ENCODE results near the gene MEF2C. TPM values are rescaled to one million over a fixed set of nuclear protein-coding genes. Genes with fewer than 3 reads are reported as not detected.
"Not testable (repeated sequence)": the region's sequence is repeated elsewhere in the genome, so short reads cannot be mapped to it uniquely, and the experiment has no call there.

Gene MEF2C
- total and polyA plus RNA-seq, 11 donors = 15.5 to 98.5 (median 56.2) TPM

- Histone ChIP-seq H3K27ac (no peak overlapping the region), H3K4me1 (peaks cover 0 to 6% (median 0%) of the 10 kb centered on the region in 12 donors), H3K27me3 (no peaks in the 10 kb centered on the region), H3K9me3 (no peaks in the 10 kb centered on the region), H3K4me3 (no peak overlapping the region), H3K36me3 (no peaks in the 10 kb centered on the region)
- ATAC-seq (no peak), DNase-seq (no peak)
- 58 to 72% (median 67%) methylated on average over 7 of the region's 7 CpGs for WGBS, 4 donors
- intact Hi-C loops (cut with DNase I) = loop anchor here in 1 of 10 donors (2.0 kb wide), 1 partner anchor 28 kb away; no protein-coding TSS in a partner anchor
- TF ChIP-seq CTCF (IDR thresholded peaks at IDR 0.05) (no peak), POLR2A (IDR thresholded peaks at IDR 0.05) (no peak)
These were observed 43.8 kb upstream of the MEF2C start for GRCh38 chr5:88926774-88927173.

GRCh38 chr5:88925692-88926490 is 42.9 kb upstream of the MEF2C start:
- no peak for DNase-seq
- no peak for TF ChIP-seq POLR2A (IDR thresholded peaks at IDR 0.05)
- no peak for TF ChIP-seq CTCF (IDR thresholded peaks at IDR 0.05)
- intact Hi-C loops (cut with DNase I) = loop anchor here in 1 of 10 donors (2.0 kb wide), 1 partner anchor 27 kb away; no protein-coding TSS in a partner anchor
- Histone ChIP-seq H3K4me3 (no peak overlapping the region), H3K4me1 (peaks cover 0 to 6% (median 0%) of the 10 kb centered on the region in 12 donors), H3K36me3 (no peaks in the 10 kb centered on the region), H3K9me3 (no peaks in the 10 kb centered on the region), H3K27ac (no peak overlapping the region), H3K27me3 (no peaks in the 10 kb centered on the region)
- 65 to 71% (median 67%) methylated on average over 2 of the region's 2 CpGs for whole genome bisulfite sequencing, 4 donors
- no peak for ATAC-seq

GRCh38 chr5:88924330-88924657 is 41.3 kb upstream of the MEF2C start:
- peaks cover 0 to 7% (median 0%) of the 10 kb centered on the region in 12 donors for H3K9me3 ChIP-seq
- intact Hi-C loops (cut with DNase I) = no loop called here
- peaks cover 0 to 5% (median 0%) of the 10 kb centered on the region in 12 donors for H3K4me1 ChIP-seq
- ATAC-seq = no peak
- H3K4me3 ChIP-seq = no peak overlapping the region
- no peak overlapping the region for H3K27ac ChIP-seq
- H3K36me3 ChIP-seq = no peaks in the 10 kb centered on the region
- no peaks in the 10 kb centered on the region for H3K27me3 ChIP-seq
- no peak for DNase-seq
- WGBS, 4 donors = 88 to 91% (median 90%) methylated on average over 3 of the region's 3 CpGs
- TF ChIP-seq CTCF (IDR thresholded peaks at IDR 0.05) = no peak
- TF ChIP-seq POLR2A (IDR thresholded peaks at IDR 0.05) = no peak

- TF ChIP-seq POLR2A (IDR thresholded peaks at IDR 0.05) (no peak), CTCF (IDR thresholded peaks at IDR 0.05) (no peak)
- DNase-seq (no peak), ATAC-seq (no peak)
- Histone ChIP-seq H3K36me3 (no peaks in the 10 kb centered on the region), H3K9me3 (peaks cover 0 to 7% (median 0%) of the 10 kb centered on the region in 12 donors), H3K4me3 (no peak overlapping the region), H3K27ac (no peak overlapping the region), H3K4me1 (peaks cover 0 to 5% (median 0%) of the 10 kb centered on the region in 12 donors), H3K27me3 (no peaks in the 10 kb centered on the region)
- intact Hi-C loops (cut with DNase I) = no loop called here
- WGBS, 4 donors = 84 to 92% (median 89%) methylated on average over 15 of the region's 15 CpGs
These were observed 40.8 kb upstream of the MEF2C start for GRCh38 chr5:88923623-88924329.

GRCh38 chr5:88912743-88913142 is 29.8 kb upstream of the MEF2C start:
- H3K36me3 ChIP-seq; ATAC-seq; H3K27me3 ChIP-seq; H3K9me3 ChIP-seq; intact Hi-C loops (cut with DNase I); H3K4me1 ChIP-seq; H3K27ac ChIP-seq; H3K4me3 ChIP-seq; DNase-seq: not testable (repeated sequence)
- WGBS, 4 donors = 94 to 98% (median 95%) methylated on average over 2 of the region's 2 CpGs

GRCh38 chr5:88911059-88911572 is 28.1 kb upstream of the MEF2C start:
- H3K9me3 ChIP-seq; H3K27ac ChIP-seq; intact Hi-C loops (cut with DNase I); ATAC-seq; H3K27me3 ChIP-seq; H3K4me1 ChIP-seq; H3K4me3 ChIP-seq; DNase-seq; H3K36me3 ChIP-seq: not testable (repeated sequence)
- WGBS, 4 donors = 68 to 76% (median 73%) methylated on average over 9 of the region's 9 CpGs
